ENCODE data around the gene AKT1S1. TPM values are rescaled to one million over a fixed set of nuclear protein-coding genes. Genes with fewer than 3 reads are reported as not detected.

The AKT1S1 gene
- total and polyA plus RNA-seq, 2 of the 13 experiments (the other 11 are each of a cell fraction or from before 2014, with no cell fraction given), result 13.5 to 27.8 TPM

- TF ChIP-seq TRIM22 (IDR thresholded peaks at IDR 0.05) (no peak), JUNB (CRISPR knock-in tag; IDR thresholded peaks at IDR 0.05; ENCODE audit: borderline replicate concordance) (no peak), ZNF749 (CRISPR knock-in tag; IDR thresholded peaks at IDR 0.05; ENCODE audit: borderline replicate concordance) (no peak; the same call in 1 of the 2 replicates), ZBTB3 (CRISPR knock-in tag; IDR thresholded peaks at IDR 0.05; ENCODE audit: borderline replicate concordance, low read depth) (no peak; the same call in 1 of the 2 replicates), SMARCE1 (IDR thresholded peaks at IDR 0.05; ENCODE audit: borderline replicate concordance) (no peak), SPEN (CRISPR knock-in tag; IDR thresholded peaks at IDR 0.05; ENCODE audit: low read depth) (peak; percentile 83), ZNF850 (CRISPR knock-in tag; conservative IDR thresholded peaks at IDR 0.05) (no peak), ZNF3 (CRISPR knock-in tag; IDR thresholded peaks at IDR 0.05) (no peak), U2AF2 (IDR thresholded peaks at IDR 0.05; ENCODE audit: low read depth, low read length) (no peak), ZSCAN30 (CRISPR knock-in tag; IDR thresholded peaks at IDR 0.05) (no peak; the same call in 1 of the 2 replicates), ZNF362 (CRISPR knock-in tag; IDR thresholded peaks at IDR 0.05; ENCODE audit: borderline replicate concordance) (no peak), ARHGAP35 (CRISPR knock-in tag; IDR thresholded peaks at IDR 0.05; ENCODE audit: borderline replicate concordance) (no peak), MNT (IDR thresholded peaks at IDR 0.05) (peak; percentile 52; the same call in 1 of the 2 replicates), MIER2 (CRISPR knock-in tag; IDR thresholded peaks at IDR 0.05) (no peak), ZNF407 (CRISPR knock-in tag; IDR thresholded peaks at IDR 0.05; ENCODE audit: not compliant biosample characterization) (peak; percentile 75)
- TF ChIP-seq, protein P1, sequence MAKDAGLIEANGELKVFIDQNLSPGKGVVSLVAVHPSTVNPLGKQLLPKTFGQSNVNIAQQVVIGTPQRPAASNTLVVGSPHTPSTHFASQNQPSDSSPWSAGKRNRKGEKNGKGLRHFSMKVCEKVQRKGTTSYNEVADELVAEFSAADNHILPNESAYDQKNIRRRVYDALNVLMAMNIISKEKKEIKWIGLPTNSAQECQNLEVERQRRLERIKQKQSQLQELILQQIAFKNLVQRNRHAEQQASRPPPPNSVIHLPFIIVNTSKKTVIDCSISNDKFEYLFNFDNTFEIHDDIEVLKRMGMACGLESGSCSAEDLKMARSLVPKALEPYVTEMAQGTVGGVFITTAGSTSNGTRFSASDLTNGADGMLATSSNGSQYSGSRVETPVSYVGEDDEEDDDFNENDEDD (CRISPR knock-in tag; IDR thresholded peaks at IDR 0.05; ENCODE audit: borderline replicate concordance), result no peak
Measured at GRCh38 chr19:49876422-49877019, 634 bp downstream of the AKT1S1 start (continued).
